ENCODE measurements around the gene MAG. TPM values are rescaled to one million over a fixed set of nuclear protein-coding genes. Genes with fewer than 3 reads are reported as not detected.

The MAG gene
- total RNA-seq, 2 donors from 2014 or later = not detected

DNA sequence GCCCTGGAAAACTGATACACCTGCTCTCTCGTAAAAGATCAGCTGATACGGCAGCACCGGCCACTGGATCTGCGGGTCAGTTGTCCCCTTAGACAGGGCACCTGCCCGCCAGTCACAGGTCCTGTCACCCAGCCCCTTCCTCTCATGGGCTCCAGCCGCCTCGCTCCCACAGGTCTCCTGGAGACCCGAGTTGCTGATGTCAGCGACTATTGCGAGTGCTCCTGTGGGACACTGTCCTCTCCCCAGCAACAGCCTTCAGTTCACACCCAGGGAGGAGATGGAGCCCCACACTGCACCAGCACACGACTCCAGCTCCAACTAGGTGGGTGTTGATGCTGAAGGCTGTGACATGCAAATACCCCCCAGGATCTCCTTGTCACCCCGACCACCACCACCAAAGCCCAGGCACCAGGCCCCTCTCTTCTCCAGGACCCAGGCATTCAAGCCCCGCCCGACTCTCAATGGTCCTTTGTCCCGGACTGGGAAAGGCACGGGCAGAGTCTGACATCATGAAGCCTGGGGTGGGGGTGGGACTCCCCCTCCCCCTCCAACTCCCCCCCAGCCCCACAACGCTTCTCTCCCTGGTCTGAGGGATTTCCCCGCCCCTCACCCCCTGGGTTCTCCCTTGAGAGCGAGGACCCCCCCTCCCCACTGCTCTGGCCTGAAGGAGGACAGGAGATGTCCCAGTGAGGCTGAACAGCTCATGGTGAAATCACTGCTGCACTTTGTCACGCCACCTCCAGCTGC, 1.4 kb upstream of the MAG start:
- Histone ChIP-seq H3K36me3 (ENCODE audit: control insufficient read depth, insufficient read depth, low read length) (no peaks in the 10 kb centered on the region), H3K4me3 (ENCODE audit: low read length) (no peak overlapping the region), H3K9me3 (ENCODE audit: control insufficient read depth, low read length) (no peaks in the 10 kb centered on the region), H3K4me1 (ENCODE audit: control insufficient read depth, insufficient read depth, low read length) (peaks cover 5% of the 10 kb centered on the region), H3K9ac (ENCODE audit: extremely low read depth, low read length, poor library complexity, severe bottlenecking) (no peak overlapping the region), H3K27me3 (ENCODE audit: control insufficient read depth, insufficient read depth, low read length, poor library complexity, severe bottlenecking) (no peaks in the 10 kb centered on the region), H3K27ac (ENCODE audit: low read depth, low read length) (no peak overlapping the region)
- no peaks in the 10 kb centered on the region for H3K36me3 Mint-ChIP-seq (ENCODE audit: low read depth)
- DNase-seq = no peak
- no peak overlapping the region for H3K27ac Mint-ChIP-seq
- no peak for TF ChIP-seq CTCF (conservative IDR thresholded peaks at IDR 0.05)
- H3K27me3 Mint-ChIP-seq (ENCODE audit: insufficient read depth) = peaks cover 8% of the 10 kb centered on the region
- H3K4me1 Mint-ChIP-seq = peaks cover 6% of the 10 kb centered on the region
- WGBS, 2 experiments (ENCODE audit: insufficient coverage in 1 of 2, insufficient read length in 1 of 2) = 88 to 90% methylated on average over 6 to 19 of the region's 20 CpGs
- H3K9me3 Mint-ChIP-seq = no peaks in the 10 kb centered on the region
- no peak overlapping the region for H3K4me3 Mint-ChIP-seq

GRCh38 chr19:35291259-35291658, 702 bp upstream of the MAG start:
- Histone ChIP-seq H3K4me3 (ENCODE audit: low read length) (no peak overlapping the region), H3K4me1 (ENCODE audit: control insufficient read depth, insufficient read depth, low read length) (peaks cover 5% of the 10 kb centered on the region), H3K9ac (ENCODE audit: extremely low read depth, low read length, poor library complexity, severe bottlenecking) (no peak overlapping the region), H3K27me3 (ENCODE audit: control insufficient read depth, insufficient read depth, low read length, poor library complexity, severe bottlenecking) (no peaks in the 10 kb centered on the region), H3K27ac (ENCODE audit: low read depth, low read length) (no peak overlapping the region), H3K9me3 (ENCODE audit: control insufficient read depth, low read length) (no peaks in the 10 kb centered on the region), H3K36me3 (ENCODE audit: control insufficient read depth, insufficient read depth, low read length) (no peaks in the 10 kb centered on the region)
- Mint-ChIP-seq H3K4me3 (no peak overlapping the region), H3K9me3 (no peaks in the 10 kb centered on the region), H3K36me3 (ENCODE audit: low read depth) (no peaks in the 10 kb centered on the region), H3K27ac (no peak overlapping the region), H3K4me1 (peaks cover 6% of the 10 kb centered on the region), H3K27me3 (ENCODE audit: insufficient read depth) (peaks cover 8% of the 10 kb centered on the region)
- no peak for TF ChIP-seq CTCF (conservative IDR thresholded peaks at IDR 0.05)
- no peak for DNase-seq
- 84 to 100% methylated on average over 3 to 6 of the region's 6 CpGs for WGBS, 2 experiments (ENCODE audit: insufficient coverage in 1 of 2, insufficient read length in 1 of 2)

DNA sequence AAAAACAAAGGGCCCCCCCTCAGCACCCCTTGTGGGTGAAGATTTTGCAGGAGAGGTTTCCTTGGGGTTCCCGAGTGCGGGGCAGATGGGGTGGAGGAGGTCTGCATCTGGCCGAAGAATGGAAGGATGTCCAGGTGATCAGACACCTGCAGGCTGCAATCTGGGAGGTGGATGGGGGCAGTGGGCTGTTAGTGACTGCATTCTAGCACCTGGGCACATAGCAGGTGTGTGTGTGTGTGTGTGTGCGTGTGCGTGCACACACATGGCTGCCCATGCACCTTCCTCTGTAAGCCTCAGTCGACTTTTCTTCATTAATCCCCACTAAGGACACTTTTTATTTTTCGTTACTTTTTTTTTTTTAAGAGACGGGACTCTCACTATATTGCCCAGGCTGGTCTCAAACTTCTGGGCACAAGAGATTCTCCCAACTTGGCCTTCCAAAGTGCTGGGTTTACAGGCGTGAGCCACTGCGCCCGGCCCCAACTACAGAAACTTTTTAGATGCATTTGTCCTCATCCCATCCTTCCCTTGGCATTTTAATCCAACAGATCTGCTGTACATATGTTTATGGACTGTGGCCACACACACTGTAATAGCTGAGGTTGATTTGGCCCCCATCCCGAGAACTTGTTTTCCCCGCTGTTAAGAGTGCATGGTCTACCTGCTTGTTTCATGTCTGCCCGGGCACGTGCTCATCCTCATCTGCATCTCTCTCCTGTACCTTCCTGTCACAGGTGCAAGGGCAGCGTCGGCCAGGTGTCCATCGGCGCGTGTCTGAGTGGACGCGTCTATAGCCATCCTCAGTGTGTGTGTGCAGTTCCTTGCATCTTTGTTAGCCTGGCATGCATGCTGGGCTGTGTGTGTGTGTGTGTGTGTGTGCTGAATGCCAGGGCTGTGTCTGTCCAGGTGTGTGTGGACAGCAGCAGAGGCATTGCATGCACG, 731 bp downstream of the MAG start:
- Mint-ChIP-seq H3K27me3 (ENCODE audit: insufficient read depth) (peaks cover 8% of the 10 kb centered on the region), H3K4me1 (peaks cover 3% of the 10 kb centered on the region), H3K9me3 (no peaks in the 10 kb centered on the region), H3K4me3 (no peak overlapping the region), H3K27ac (no peak overlapping the region), H3K36me3 (ENCODE audit: low read depth) (no peaks in the 10 kb centered on the region)
- Histone ChIP-seq H3K4me3 (ENCODE audit: low read length) (no peak overlapping the region), H3K9ac (ENCODE audit: extremely low read depth, low read length, poor library complexity, severe bottlenecking) (no peak overlapping the region), H3K9me3 (ENCODE audit: control insufficient read depth, low read length) (no peaks in the 10 kb centered on the region), H3K4me1 (ENCODE audit: control insufficient read depth, insufficient read depth, low read length) (peaks cover 5% of the 10 kb centered on the region), H3K27ac (ENCODE audit: low read depth, low read length) (no peak overlapping the region), H3K27me3 (ENCODE audit: control insufficient read depth, insufficient read depth, low read length, poor library complexity, severe bottlenecking) (no peaks in the 10 kb centered on the region), H3K36me3 (ENCODE audit: control insufficient read depth, insufficient read depth, low read length) (no peaks in the 10 kb centered on the region)
- TF ChIP-seq CTCF (conservative IDR thresholded peaks at IDR 0.05) = no peak
- no peak for DNase-seq
- 90 to 93% methylated on average over 10 to 23 of the region's 23 CpGs for WGBS, 2 experiments (ENCODE audit: insufficient coverage in 1 of 2, insufficient read length in 1 of 2)

Data from endodermal cell (in vitro differentiated cells).